IPS-18a (cell line): ENCODE measurements around the gene UNC5C.

Experiments
- H3K27ac ChIP-seq: one replicate; pipeline ENCODE4 v1.5.1; 2013; ENCODE audit warnings: low read length
- H3K27me3 ChIP-seq: one replicate; pipeline ENCODE4 v1.6.1; 2013; ENCODE audit warnings: mild to moderate bottlenecking, low read length; ENCODE audit not compliant: control insufficient read depth, insufficient read depth
- H3K36me3 ChIP-seq: one replicate; pipeline ENCODE4 v1.6.1; 2013; ENCODE audit warnings: low read depth, low read length; ENCODE audit not compliant: control insufficient read depth
- H3K4me1 ChIP-seq: one replicate; pipeline ENCODE4 v1.6.1; 2013; ENCODE audit warnings: low read depth, low read length; ENCODE audit not compliant: control insufficient read depth
- H3K4me3 ChIP-seq: one replicate; pipeline ENCODE4 v1.5.1; 2013; ENCODE audit warnings: low read length
- H3K9ac ChIP-seq: one replicate; pipeline ENCODE4 v1.6.1; 2013; ENCODE audit warnings: mild to moderate bottlenecking, low read length, moderate library complexity
- H3K9me3 ChIP-seq: one replicate; pipeline ENCODE4 v1.6.1; 2013; ENCODE audit warnings: low read depth, low read length; ENCODE audit not compliant: control insufficient read depth

UNC5C gene

GRCh38 chr4:95360906-95361695 is 187.7 kb downstream of the UNC5C start:
- Histone ChIP-seq H3K9ac (no peak overlapping the region), H3K9me3 (no peaks in the 10 kb centered on the region), H3K36me3 (no peaks in the 10 kb centered on the region), H3K4me1 (peaks cover 3% of the 10 kb centered on the region), H3K27ac (no peak overlapping the region), H3K4me3 (no peak overlapping the region), H3K27me3 (no peaks in the 10 kb centered on the region)

GRCh38 chr4:95360256-95360903 is 188.4 kb downstream of the UNC5C start:
- Histone ChIP-seq H3K4me1 (peaks cover 3% of the 10 kb centered on the region), H3K27ac (no peak overlapping the region), H3K27me3 (no peaks in the 10 kb centered on the region), H3K9me3 (no peaks in the 10 kb centered on the region), H3K36me3 (no peaks in the 10 kb centered on the region), H3K4me3 (no peak overlapping the region), H3K9ac (no peak overlapping the region)

GRCh38 chr4:95358421-95358820 is 190.4 kb downstream of the UNC5C start:
- no peaks in the 10 kb centered on the region for H3K36me3 ChIP-seq
- H3K27me3 ChIP-seq = no peaks in the 10 kb centered on the region

GRCh38 chr4:95355021-95355420 is 193.8 kb downstream of the UNC5C start:
- Histone ChIP-seq H3K4me3 (no peak overlapping the region), H3K9ac (no peak overlapping the region), H3K27ac (no peak overlapping the region), H3K9me3 (no peaks in the 10 kb centered on the region), H3K36me3 (no peaks in the 10 kb centered on the region), H3K27me3 (no peaks in the 10 kb centered on the region), H3K4me1 (no peaks in the 10 kb centered on the region)

More at GRCh38 chr4:95358421-95358820, 190.4 kb downstream of the UNC5C start:
- no peak overlapping the region for H3K27ac ChIP-seq
- H3K9ac ChIP-seq = no peak overlapping the region
- H3K4me1 ChIP-seq = no peaks in the 10 kb centered on the region
- no peaks in the 10 kb centered on the region for H3K9me3 ChIP-seq
- H3K4me3 ChIP-seq = no peak overlapping the region

GRCh38 chr4:95348418-95348817 is 200.4 kb downstream of the UNC5C start:
- Histone ChIP-seq H3K36me3 (no peaks in the 10 kb centered on the region), H3K4me3 (no peak overlapping the region), H3K9me3 (peaks cover 10% of the 10 kb centered on the region), H3K9ac (no peak overlapping the region), H3K27me3 (no peaks in the 10 kb centered on the region), H3K4me1 (no peaks in the 10 kb centered on the region), H3K27ac (no peak overlapping the region)

GRCh38 chr4:95343235-95343634 is 205.5 kb downstream of the UNC5C start:
- Histone ChIP-seq H3K27ac (no peak overlapping the region), H3K4me1 (no peaks in the 10 kb centered on the region), H3K27me3 (no peaks in the 10 kb centered on the region), H3K4me3 (no peak overlapping the region), H3K36me3 (no peaks in the 10 kb centered on the region), H3K9me3 (peaks cover 10% of the 10 kb centered on the region), H3K9ac (no peak overlapping the region)

GRCh38 chr4:95340191-95340590 is 208.6 kb downstream of the UNC5C start:
- H3K9me3 ChIP-seq = no peaks in the 10 kb centered on the region
- H3K9ac ChIP-seq = no peak overlapping the region
- no peaks in the 10 kb centered on the region for H3K4me1 ChIP-seq
- H3K27me3 ChIP-seq = no peaks in the 10 kb centered on the region
- H3K27ac ChIP-seq = no peak overlapping the region
- no peaks in the 10 kb centered on the region for H3K36me3 ChIP-seq
- H3K4me3 ChIP-seq = no peak overlapping the region

- H3K9ac ChIP-seq = no peak overlapping the region
Measured at GRCh38 chr4:95325665-95326064, 223.1 kb downstream of the UNC5C start.

GRCh38 chr4:95319169-95319568 is 229.6 kb downstream of the UNC5C start:
- Histone ChIP-seq H3K4me1 (no peaks in the 10 kb centered on the region), H3K36me3 (no peaks in the 10 kb centered on the region), H3K27me3 (no peaks in the 10 kb centered on the region), H3K4me3 (no peak overlapping the region), H3K9me3 (no peaks in the 10 kb centered on the region), H3K9ac (no peak overlapping the region), H3K27ac (no peak overlapping the region)

More at GRCh38 chr4:95325665-95326064, 223.1 kb downstream of the UNC5C start:
- Histone ChIP-seq H3K36me3 (no peaks in the 10 kb centered on the region), H3K27me3 (no peaks in the 10 kb centered on the region), H3K9me3 (no peaks in the 10 kb centered on the region), H3K4me1 (no peaks in the 10 kb centered on the region), H3K4me3 (no peak overlapping the region), H3K27ac (no peak overlapping the region)

- Histone ChIP-seq H3K27ac (no peak overlapping the region), H3K9ac (no peak overlapping the region), H3K9me3 (no peaks in the 10 kb centered on the region), H3K27me3 (no peaks in the 10 kb centered on the region), H3K4me1 (no peaks in the 10 kb centered on the region), H3K36me3 (no peaks in the 10 kb centered on the region), H3K4me3 (no peak overlapping the region)
Measured at GRCh38 chr4:95318483-95318882, 230.3 kb downstream of the UNC5C start.

- Histone ChIP-seq H3K4me1 (no peaks in the 10 kb centered on the region), H3K36me3 (no peaks in the 10 kb centered on the region), H3K27ac (no peak overlapping the region), H3K9ac (no peak overlapping the region), H3K27me3 (no peaks in the 10 kb centered on the region), H3K9me3 (no peaks in the 10 kb centered on the region), H3K4me3 (no peak overlapping the region)
Measured at GRCh38 chr4:95318044-95318443, 230.7 kb downstream of the UNC5C start.
